Fibroblast of pulmonary artery (primary cell): ENCODE results near the gene SEZ6L.

ENCODE experiments used
- DNase-seq: peaks from one replicate; pipeline ENCODE4 v3.0.0-alpha.2; 2010; ENCODE audit warnings: low read depth
- H3K4me3 ChIP-seq: replicated peaks from 2 replicates; pipeline ENCODE4 v1.5.1; 2011; ENCODE audit warnings: low read depth, mild to moderate bottlenecking, control low read depth, low read length, moderate library complexity
- CTCF ChIP-seq: IDR thresholded peaks from 2 replicates; pipeline ENCODE4 v1.5.1; 2011; ENCODE audit warnings: mild to moderate bottlenecking, control low read depth, low read length, inconsistent platforms; ENCODE audit errors: missing control alignments

The SEZ6L gene

GRCh38 chr22:26298605-26299310 lies 129.5 kb downstream of the SEZ6L start:
- no peak for DNase-seq
- no peak for TF ChIP-seq CTCF
- no peak overlapping the region for H3K4me3 ChIP-seq

GRCh38 chr22:26302726-26303125 lies 133.5 kb downstream of the SEZ6L start:
- no peak for DNase-seq
- no peak overlapping the region for H3K4me3 ChIP-seq
- TF ChIP-seq CTCF, result no peak

- H3K4me3 ChIP-seq, result no peak overlapping the region
- TF ChIP-seq CTCF, result no peak
- no peak for DNase-seq
Measured at GRCh38 chr22:26303475-26303874, 134.2 kb downstream of the SEZ6L start.

GRCh38 chr22:26304730-26305129 lies 135.5 kb downstream of the SEZ6L start:
- no peak for DNase-seq
- no peak for TF ChIP-seq CTCF
- no peak overlapping the region for H3K4me3 ChIP-seq

GRCh38 chr22:26308467-26308866 lies 139.2 kb downstream of the SEZ6L start:
- no peak for TF ChIP-seq CTCF
- no peak for DNase-seq
- H3K4me3 ChIP-seq, result no peak overlapping the region

GRCh38 chr22:26310616-26311015 lies 141.4 kb downstream of the SEZ6L start:
- TF ChIP-seq CTCF, result no peak
- DNase-seq, result no peak
- no peak overlapping the region for H3K4me3 ChIP-seq

GRCh38 chr22:26313291-26313690 lies 144.0 kb downstream of the SEZ6L start:
- DNase-seq, result no peak
- TF ChIP-seq CTCF, result no peak
- H3K4me3 ChIP-seq, result no peak overlapping the region
